B cell (primary cell): ENCODE results near the gene CYB5R3. TPM values are rescaled to one million over a fixed set of nuclear protein-coding genes. Genes with fewer than 3 reads are reported as not detected.
A peak's percentile ranks its signal among the peaks of the same experiment; 100 is the strongest.

Experiments
- ATAC-seq: fragments of 200-7000 bp; cut with Tn5 transposase; one replicate; pipeline ENCODE4 v1.10.0; 2021; ENCODE audit warnings: low read depth, mild to moderate bottlenecking, moderate number of reproducible peaks, moderate library complexity
- CTCF ChIA-PET: fragments of 350-600 bp; sonication (Branson Sonifier 250); formaldehyde crosslinking; loops from one replicate; lab custom pipeline; 2021; ENCODE audit warnings: antibody characterized with exemption, inconsistent platforms; lab: Charles Lee
- POLR2A ChIA-PET: fragments of 350-600 bp; sonication (Branson Sonifier 250); formaldehyde crosslinking; loops from one replicate; lab custom pipeline; 2021; ENCODE audit warnings: antibody characterized with exemption; lab: Charles Lee
- DNase-seq: peaks from one replicate; pipeline ENCODE4 v3.0.0; 2013
- H2AFZ ChIP-seq: 2 replicates; pipeline ENCODE4 v1.6.1; 2012; ENCODE audit warnings: mild to moderate bottlenecking, low read depth, low read length; ENCODE audit not compliant: insufficient read depth, poor library complexity, severe bottlenecking
- H3K27ac ChIP-seq, 2 donors: 1 replicate in 1 of 2; 2 replicates in 1 of 2; pipeline ENCODE4 v1.5.1; 2012 to 2013; ENCODE audit warnings: low read length in 2 of 2, mild to moderate bottlenecking in 2 of 2, moderate library complexity in 1 of 2
- H3K27me3 ChIP-seq, 4 experiments: fragments of 200-600 bp in 1 of 4; sonication (generic) in 1 of 4; replicated peaks in 1 of 4; 1 replicate in 2 of 4; 2 replicates in 2 of 4; pipeline versions ENCODE4 v1.6.1 to v1.7.0; 2013 to 2016; ENCODE audit warnings: low read length in 3 of 4, mild to moderate bottlenecking in 2 of 4, mixed read lengths in 1 of 4, moderate library complexity in 1 of 4; ENCODE audit not compliant: insufficient read depth in 4 of 4, control insufficient read depth in 3 of 4; ENCODE audit errors: control extremely low read depth in 1 of 4
- H3K36me3 ChIP-seq, 2 experiments: replicated peaks in 1 of 2; 1 replicate in 1 of 2; 2 replicates in 1 of 2; pipeline versions ENCODE4 v1.6.1 to v1.7.1; 2013; ENCODE audit warnings: low read length in 1 of 2; ENCODE audit not compliant: insufficient read depth in 2 of 2, control insufficient read depth in 1 of 2; ENCODE audit errors: control extremely low read depth in 1 of 2, extremely low read depth in 1 of 2
- H3K4me1 ChIP-seq, 2 donors: fragments of 200-600 bp in 1 of 2; sonication (generic) in 1 of 2; 1 replicate in 1 of 2; 2 replicates in 1 of 2; pipeline versions ENCODE4 v1.5.1 to v1.6.1; 2013 to 2017; ENCODE audit warnings: low read length in 2 of 2; ENCODE audit not compliant: control insufficient read depth in 2 of 2, insufficient read depth in 2 of 2
- H3K4me2 ChIP-seq: replicated peaks from 2 replicates; pipeline ENCODE3; 2012; ENCODE audit warnings: mild to moderate bottlenecking, low read depth, low read length; ENCODE audit not compliant: poor library complexity, severe bottlenecking
- H3K4me3 ChIP-seq, 5 experiments: fragments of 200-600 bp in 1 of 5; sonication (generic) in 1 of 5; 1 replicate in 3 of 5; 2 replicates in 2 of 5; pipeline versions ENCODE4 v1.5.1 to v1.7.0; 2011 to 2016; ENCODE audit warnings: low read length in 4 of 5, mild to moderate bottlenecking in 4 of 5, low read depth in 2 of 5, control low read depth in 1 of 5, moderate library complexity in 1 of 5; ENCODE audit not compliant: insufficient read depth in 1 of 5; ENCODE audit errors: control extremely low read depth in 1 of 5, extremely low read depth in 1 of 5
- H3K79me2 ChIP-seq: fragments of 200-600 bp; sonication (generic); one replicate; pipeline ENCODE4 v1.6.0; 2016; ENCODE audit warnings: low read length; ENCODE audit not compliant: control insufficient read depth, insufficient read depth
- H3K9ac ChIP-seq: fragments of 200-600 bp; sonication (generic); 2 replicates; pipeline ENCODE4 v1.6.1; 2017; ENCODE audit warnings: mild to moderate bottlenecking, low read length, moderate library complexity
- H3K9me3 ChIP-seq, 3 donors: one replicate each; pipeline versions ENCODE4 v1.6.1 to v1.7.1; 2013; ENCODE audit warnings: low read length in 2 of 3; ENCODE audit not compliant: control insufficient read depth in 2 of 3, insufficient read depth in 1 of 3; ENCODE audit errors: control extremely low read depth in 1 of 3
- H4K20me1 ChIP-seq: 2 replicates; pipeline ENCODE4 v1.6.0; 2012; ENCODE audit warnings: mild to moderate bottlenecking, low read length; ENCODE audit not compliant: insufficient read depth, control insufficient read depth, poor library complexity, severe bottlenecking
- H3K27ac Mint-ChIP-seq: one replicate; pipeline ENCODE4 v1.8.0; 2021; ENCODE audit warnings: mixed read lengths
- H3K27me3 Mint-ChIP-seq: one replicate; pipeline ENCODE4 v1.8.0; 2021; ENCODE audit warnings: mixed read lengths
- H3K4me1 Mint-ChIP-seq: one replicate; pipeline ENCODE4 v1.8.0; 2021; ENCODE audit warnings: mixed read lengths
- H3K4me3 Mint-ChIP-seq: one replicate; pipeline ENCODE4 v1.8.0; 2021; ENCODE audit warnings: mixed read lengths
- H3K9me3 Mint-ChIP-seq: one replicate; pipeline ENCODE4 v1.8.0; 2022; ENCODE audit warnings: mixed read lengths; ENCODE audit not compliant: insufficient read depth
- EZH2 ChIP-seq: IDR thresholded peaks from 2 replicates; pipeline ENCODE4 v1.6.1; 2012; ENCODE audit warnings: borderline replicate concordance, low read depth, mild to moderate bottlenecking, moderate library complexity, low read length; ENCODE audit not compliant: insufficient read depth, poor library complexity, severe bottlenecking
- WGBS: methylation state at CpG from one replicate; pipeline ENCODE4 v1.1.5; 2013; ENCODE audit warnings: missing lambda C conversion rate; ENCODE audit not compliant: insufficient coverage; 5-methylcytosine and 5-hydroxymethylcytosine counted together
- intact Hi-C: fragments of 100-400 bp; cut with micrococcal nuclease; formaldehyde crosslinking; loops from one replicate; pipeline ENCODE4 v1.10.0; 2022
- polyA plus RNA-seq: library from polyadenylated mRNA; depleted of rRNA; stranded (reverse); fragments of >200 nt; gene quantifications from 2 replicates; pipeline ENCODE4 v1.2.3, GENCODE V29; 2012
- total RNA-seq, 2 donors: library from RNA; stranded (reverse); fragments of 120-200 nt in 1 of 2; gene quantifications; 1 replicate in 1 of 2; 2 replicates in 1 of 2; pipeline versions ENCODE4 v1.2.3 to v1.2.4, GENCODE V29; 2013 to 2022
- TF ChIP-seq, protein P1 (sequence below): fragments of 200-600 bp; IDR thresholded peaks from one replicate; pipeline ENCODE4 v1.8.0; 2022; ENCODE audit warnings: antibody characterized with exemption, mild to moderate bottlenecking

Gene CYB5R3
- total and polyA plus RNA-seq, 2 donors (not counting 1 experiment from before 2014, with no cell fraction given), result 60.8 to 79.2 TPM

GRCh38 chr22:42585096-42585495, 64.1 kb downstream of the CYB5R3 start:
- no peaks in the 10 kb centered on the region for H3K27me3 ChIP-seq
- H3K4me3 ChIP-seq, result no peak overlapping the region
- no peak for TF ChIP-seq EZH2
- TF ChIP-seq, protein P1, sequence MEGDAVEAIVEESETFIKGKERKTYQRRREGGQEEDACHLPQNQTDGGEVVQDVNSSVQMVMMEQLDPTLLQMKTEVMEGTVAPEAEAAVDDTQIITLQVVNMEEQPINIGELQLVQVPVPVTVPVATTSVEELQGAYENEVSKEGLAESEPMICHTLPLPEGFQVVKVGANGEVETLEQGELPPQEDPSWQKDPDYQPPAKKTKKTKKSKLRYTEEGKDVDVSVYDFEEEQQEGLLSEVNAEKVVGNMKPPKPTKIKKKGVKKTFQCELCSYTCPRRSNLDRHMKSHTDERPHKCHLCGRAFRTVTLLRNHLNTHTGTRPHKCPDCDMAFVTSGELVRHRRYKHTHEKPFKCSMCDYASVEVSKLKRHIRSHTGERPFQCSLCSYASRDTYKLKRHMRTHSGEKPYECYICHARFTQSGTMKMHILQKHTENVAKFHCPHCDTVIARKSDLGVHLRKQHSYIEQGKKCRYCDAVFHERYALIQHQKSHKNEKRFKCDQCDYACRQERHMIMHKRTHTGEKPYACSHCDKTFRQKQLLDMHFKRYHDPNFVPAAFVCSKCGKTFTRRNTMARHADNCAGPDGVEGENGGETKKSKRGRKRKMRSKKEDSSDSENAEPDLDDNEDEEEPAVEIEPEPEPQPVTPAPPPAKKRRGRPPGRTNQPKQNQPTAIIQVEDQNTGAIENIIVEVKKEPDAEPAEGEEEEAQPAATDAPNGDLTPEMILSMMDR, result no peak
- ATAC-seq (no peak), DNase-seq (no peak)
- ChIA-PET POLR2A (no interaction called here), CTCF (interaction anchor here (1.7 kb wide), 1 partner anchor 111 kb away, joined by 4 read pairs; no protein-coding TSS in a partner anchor)
- H3K36me3 ChIP-seq, result peaks cover 8 to 59% of the 10 kb centered on the region in 2 experiments
- H3K4me2 ChIP-seq, result no peak overlapping the region
- no peak overlapping the region for H3K9ac ChIP-seq
- Mint-ChIP-seq H3K4me3 (no peak overlapping the region), H3K9me3 (no peaks in the 10 kb centered on the region), H3K4me1 (peaks cover 17% of the 10 kb centered on the region), H3K27me3 (no peaks in the 10 kb centered on the region), H3K27ac (peak overlapping the region; percentile 3)
- H2AFZ ChIP-seq, result no peak overlapping the region
- peaks cover 9% of the 10 kb centered on the region for H3K79me2 ChIP-seq
- no peaks in the 10 kb centered on the region for H4K20me1 ChIP-seq
- H3K4me1 ChIP-seq, result peaks cover 4 to 11% of the 10 kb centered on the region in 2 donors
- intact Hi-C loops, result no loop called here
- WGBS, result 96% methylated on average over 8 of the region's 8 CpGs
- H3K27ac ChIP-seq, result no peak overlapping the region
- no peaks in the 10 kb centered on the region for H3K9me3 ChIP-seq

DNA sequence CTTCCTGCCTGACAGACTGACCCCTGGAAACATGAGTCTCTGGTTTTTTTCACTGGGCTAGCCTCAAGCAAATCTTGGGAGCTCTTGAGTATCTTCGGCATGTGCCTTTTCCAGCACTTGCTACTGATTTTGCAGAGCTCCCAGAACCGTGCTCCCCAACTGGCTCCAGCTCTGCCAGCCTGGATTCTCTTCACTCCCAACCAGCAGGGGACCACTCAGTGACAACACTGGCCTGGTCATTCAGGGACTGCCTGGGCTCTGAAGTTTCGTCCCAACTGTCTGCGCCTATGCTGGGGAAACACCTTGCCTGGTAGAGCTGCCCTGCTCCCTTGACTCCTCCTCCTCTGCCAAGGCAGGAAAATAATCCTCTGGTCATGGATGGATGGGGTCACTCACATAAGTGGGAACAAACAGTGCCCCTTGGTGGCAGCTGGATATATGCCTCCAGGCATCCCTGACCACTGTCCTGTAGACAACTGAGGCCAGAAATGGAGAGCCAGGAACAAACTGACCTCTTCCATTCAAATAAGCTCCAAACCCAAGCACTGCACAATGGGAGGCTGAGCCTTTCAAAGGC, 64.7 kb downstream of the CYB5R3 start:
- no peak overlapping the region for H3K27ac ChIP-seq
- H3K9me3 ChIP-seq, result no peaks in the 10 kb centered on the region
- no peak for ATAC-seq
- no peak for DNase-seq
- no peak overlapping the region for H3K4me3 Mint-ChIP-seq
- no peak for TF ChIP-seq EZH2
- TF ChIP-seq, protein P1, result no peak
- H3K27ac Mint-ChIP-seq, result no peak overlapping the region
- H3K9me3 Mint-ChIP-seq, result no peaks in the 10 kb centered on the region
- intact Hi-C loops, result loop anchor here (5.0 kb wide), 1 partner anchor 1297 kb away; the partner anchor contains the start of gene RANGAP1
- no peaks in the 10 kb centered on the region for H3K27me3 Mint-ChIP-seq
- no peak overlapping the region for H2AFZ ChIP-seq
- H4K20me1 ChIP-seq, result no peaks in the 10 kb centered on the region
- H3K9ac ChIP-seq, result no peak overlapping the region
- 98% methylated on average over 4 of the region's 4 CpGs for WGBS
- no peak overlapping the region for H3K4me3 ChIP-seq
- ChIA-PET POLR2A (no interaction called here), CTCF (interaction anchor here (1.7 kb wide), 1 partner anchor 110 kb away, joined by 4 read pairs; no protein-coding TSS in a partner anchor)
- H3K4me1 Mint-ChIP-seq, result peaks cover 17% of the 10 kb centered on the region
- no peaks in the 10 kb centered on the region for H3K27me3 ChIP-seq
- peaks cover 4 to 11% of the 10 kb centered on the region in 2 donors for H3K4me1 ChIP-seq
- no peak overlapping the region for H3K4me2 ChIP-seq
- H3K79me2 ChIP-seq, result peaks cover 9% of the 10 kb centered on the region
- H3K36me3 ChIP-seq, result peaks cover 8 to 54% of the 10 kb centered on the region in 2 experiments
